GM20000 (cell line): ENCODE data around the gene CBLN1.
"Not testable (repeated sequence)": the region's sequence is repeated elsewhere in the genome, so short reads cannot be mapped to it uniquely, and the experiment has no call there.

Experiments
- DNase-seq: peaks from one replicate; pipeline ENCODE4 v3.0.0; 2012; ENCODE audit warnings: low spot score
- TF ChIP-seq, protein P1 (sequence below): IDR thresholded peaks from 2 replicates; pipeline ENCODE4 v1.5.1; 2012; ENCODE audit warnings: mild to moderate bottlenecking, control low read depth; ENCODE audit errors: extremely low read depth, missing control alignments

Gene CBLN1

GRCh38 chr16:49259330-49259729 lies 22.3 kb downstream of the CBLN1 start:
- TF ChIP-seq, protein P1, sequence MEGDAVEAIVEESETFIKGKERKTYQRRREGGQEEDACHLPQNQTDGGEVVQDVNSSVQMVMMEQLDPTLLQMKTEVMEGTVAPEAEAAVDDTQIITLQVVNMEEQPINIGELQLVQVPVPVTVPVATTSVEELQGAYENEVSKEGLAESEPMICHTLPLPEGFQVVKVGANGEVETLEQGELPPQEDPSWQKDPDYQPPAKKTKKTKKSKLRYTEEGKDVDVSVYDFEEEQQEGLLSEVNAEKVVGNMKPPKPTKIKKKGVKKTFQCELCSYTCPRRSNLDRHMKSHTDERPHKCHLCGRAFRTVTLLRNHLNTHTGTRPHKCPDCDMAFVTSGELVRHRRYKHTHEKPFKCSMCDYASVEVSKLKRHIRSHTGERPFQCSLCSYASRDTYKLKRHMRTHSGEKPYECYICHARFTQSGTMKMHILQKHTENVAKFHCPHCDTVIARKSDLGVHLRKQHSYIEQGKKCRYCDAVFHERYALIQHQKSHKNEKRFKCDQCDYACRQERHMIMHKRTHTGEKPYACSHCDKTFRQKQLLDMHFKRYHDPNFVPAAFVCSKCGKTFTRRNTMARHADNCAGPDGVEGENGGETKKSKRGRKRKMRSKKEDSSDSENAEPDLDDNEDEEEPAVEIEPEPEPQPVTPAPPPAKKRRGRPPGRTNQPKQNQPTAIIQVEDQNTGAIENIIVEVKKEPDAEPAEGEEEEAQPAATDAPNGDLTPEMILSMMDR = no peak
- no peak for DNase-seq

- DNase-seq = no peak
- TF ChIP-seq, protein P1 = no peak
Measured at GRCh38 chr16:49250689-49251088, 30.9 kb downstream of the CBLN1 start.

- no peak for DNase-seq
- TF ChIP-seq, protein P1 = no peak
Measured at GRCh38 chr16:49248227-49248626, 33.4 kb downstream of the CBLN1 start.

DNA sequence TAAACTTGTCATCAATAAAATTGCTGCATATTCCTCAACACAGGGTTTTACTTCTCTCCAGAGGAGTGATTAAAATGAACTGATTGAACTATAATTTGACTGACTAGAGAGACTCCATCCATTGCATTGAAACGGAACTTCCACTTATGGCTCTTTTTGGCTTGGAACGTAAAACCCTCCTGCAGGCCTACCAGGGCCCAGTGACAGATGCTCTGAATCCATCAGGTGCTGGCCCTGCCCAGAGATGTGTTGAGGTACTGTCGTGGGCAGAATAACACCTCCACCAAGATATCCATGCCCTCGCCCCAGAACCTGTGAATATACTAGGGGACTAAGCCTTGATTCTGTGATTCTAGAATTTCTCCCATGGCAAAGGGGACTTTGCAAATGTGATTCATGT lies 45.4 kb downstream of the CBLN1 start:
- TF ChIP-seq, protein P1 = no peak
- DNase-seq = no peak

DNA sequence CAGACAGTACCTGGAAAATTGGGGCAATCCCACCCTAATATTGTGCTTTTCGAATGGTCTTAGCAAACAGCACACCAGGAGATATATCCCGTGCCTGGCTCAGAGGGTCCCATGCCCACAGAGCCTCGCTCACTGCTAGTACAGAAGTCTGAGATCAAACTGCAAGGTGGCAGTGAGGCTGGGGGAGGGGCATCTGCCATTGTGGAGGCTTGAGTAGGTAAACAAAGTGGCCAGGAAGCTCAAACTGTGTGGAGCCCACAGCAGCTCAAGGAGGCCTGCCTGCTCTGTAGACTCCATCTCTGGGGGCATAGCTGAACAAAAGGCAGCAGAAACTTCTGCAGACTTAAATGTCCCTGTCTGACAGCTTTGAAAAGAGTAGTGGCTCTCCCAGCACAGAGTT lies 53.3 kb downstream of the CBLN1 start:
- not testable (repeated sequence) for DNase-seq
